ENCODE results near the gene PRSS36. TPM values are rescaled to one million over a fixed set of nuclear protein-coding genes. Genes with fewer than 3 reads are reported as not detected.

The PRSS36 gene
- total and polyA plus RNA-seq, 2 of the 4 experiments (the other 2 are of a cell fraction) = 0.18 to 0.55 TPM

GRCh38 chr16:31118223-31119155 is 31.4 kb downstream of the PRSS36 start:
- dilution Hi-C loops (cut with HindIII; ENCODE audit: low sequenced_read_pairs, unreplicated experiment) (no loop called here), intact Hi-C loops (cut with micrococcal nuclease) (no loop called here), in situ Hi-C loops (cut with MboI; ENCODE audit: low sequenced_read_pairs) (no loop called here)
- Histone ChIP-seq H3K4ac (ENCODE audit: low read depth, low read length) (peak overlapping the region; percentile 65), H3K27ac (ENCODE audit: insufficient read depth, low read length) (peak overlapping the region; percentile 61), H4K91ac (ENCODE audit: insufficient read depth, low read depth, low read length) (peak overlapping the region; percentile 67; the same call in 1 of the 2 replicates), H3K36me3 (ENCODE audit: control insufficient read depth, insufficient read depth, low read length) (peaks cover 16% of the 10 kb centered on the region), H3K56ac (ENCODE audit: extremely low read depth, insufficient read depth, low read length) (peak overlapping the region; percentile 59), H2BK120ac (ENCODE audit: low read depth, low read length) (no peak overlapping the region), H2AK5ac (ENCODE audit: low read depth, low read length) (peak overlapping the region; percentile 76), H3K4me1 (ENCODE audit: control insufficient read depth, insufficient read depth, low read length) (0 out of 2 replicates have a peak, but pooled peaks cover 3% of the 10 kb centered on the region), H2BK5ac (ENCODE audit: low read depth, low read length, poor library complexity, severe bottlenecking) (peak overlapping the region; percentile 23), H3K9me3 (ENCODE audit: control insufficient read depth, insufficient read depth, low read length) (no peaks in the 10 kb centered on the region), H4K20me1 (ENCODE audit: insufficient read depth, low read length) (peaks cover 9% of the 10 kb centered on the region), H3K27me3 (ENCODE audit: control insufficient read depth, insufficient read depth, low read length) (no peaks in the 10 kb centered on the region), H2BK20ac (ENCODE audit: low read depth, low read length) (no peak overlapping the region), H3K18ac (ENCODE audit: low read depth, low read length) (peak overlapping the region; percentile 51; the same call in 1 of the 2 replicates), H3K9ac (ENCODE audit: low read depth, low read length) (peak overlapping the region; percentile 79), H4K5ac (ENCODE audit: low read depth, low read length) (peak overlapping the region; percentile 53), H3K14ac (replicated peaks; ENCODE audit: low read depth, low read length) (peak overlapping the region; percentile 51), H3K4me2 (ENCODE audit: low read depth, low read length) (peak overlapping the region; percentile 86), H3K79me1 (ENCODE audit: low read depth in 1 of 2, low read length in 2 of 2) (peaks cover 22 to 47% of the 10 kb centered on the region in 2 experiments), H2AK9ac (replicated peaks; ENCODE audit: low read depth, low read length, poor library complexity) (peak overlapping the region; percentile 50), H2BK15ac (ENCODE audit: low read depth, low read length) (no peak overlapping the region), H2AFZ (replicated peaks; ENCODE audit: low read length, poor library complexity) (peak overlapping the region; percentile 71), H4K8ac (ENCODE audit: low read depth in 2 of 2, low read length in 2 of 2) (peak overlapping the region; percentile 75 to 82), H3K4me3 (ENCODE audit: insufficient read depth, low read depth, low read length) (peak overlapping the region; percentile 66), H3K23ac (ENCODE audit: low read depth, low read length) (peak overlapping the region; percentile 76), H3K9me1 (ENCODE audit: insufficient read depth, low read length) (peaks cover 3% of the 10 kb centered on the region; the same call in 1 of the 2 replicates)
- 11% methylated on average over 3 of the region's 9 CpGs; no CpG with 5 or more reads in 1 of the 2 experiments for WGBS, 2 experiments (ENCODE audit: extremely low coverage in 2 of 2, insufficient read length in 1 of 2)
- CTCF ChIA-PET = interaction anchor here (1.0 to 1.1 kb wide), 2 partner anchors 23 to 24 kb away, joined by 3 to 5 read pairs; no protein-coding TSS in a partner anchor
- POLR2A ChIA-PET (ENCODE audit: unreplicated experiment) = no interaction called here
- DNase-seq (peak; percentile 81), ATAC-seq (ENCODE audit: low read depth) (no peak)
- BruUV-seq (replicated peaks) = TSS peak; percentile 39
- no peak for TF ChIP-seq CTCF (conservative IDR thresholded peaks at IDR 0.05; ENCODE audit: low read depth, low read length)
- no peak for TF ChIP-seq RAD21 (IDR thresholded peaks at IDR 0.05; ENCODE audit: low read length)
- peak; percentile 15; the same call in 1 of the 2 replicates for TF ChIP-seq FOS (IDR thresholded peaks at IDR 0.05; ENCODE audit: low read depth, low read length)
- no peak for TF ChIP-seq MXI1 (IDR thresholded peaks at IDR 0.05; ENCODE audit: borderline replicate concordance, low read depth, low read length)
- no peak for TF ChIP-seq RCOR1 (IDR thresholded peaks at IDR 0.05; ENCODE audit: insufficient replicate concordance, low read length)
- no peak for TF ChIP-seq ELK1 (IDR thresholded peaks at IDR 0.05; ENCODE audit: borderline replicate concordance, low read depth, low read length)
- 0 out of 2 replicates have a peak, but pooled peaks have one; percentile 14 for TF ChIP-seq RFX5 (IDR thresholded peaks at IDR 0.05; ENCODE audit: low read depth, low read length)
- no peak for TF ChIP-seq BHLHE40 (IDR thresholded peaks at IDR 0.05; ENCODE audit: low read depth, low read length)
- no peak for TF ChIP-seq NFE2L2 (IDR thresholded peaks at IDR 0.05; ENCODE audit: low read depth, low read length)
- no peak; the same call in 1 of the 2 replicates for TF ChIP-seq CHD1 (IDR thresholded peaks at IDR 0.05; ENCODE audit: low read depth, low read length)
- TF ChIP-seq SMC3 (IDR thresholded peaks at IDR 0.05; ENCODE audit: low read depth, low read length) = no peak
- peak; percentile 76; the same call in 1 of the 2 replicates for TF ChIP-seq POLR2A (IDR thresholded peaks at IDR 0.05; ENCODE audit: low read depth, low read length)
- TF ChIP-seq MAZ (IDR thresholded peaks at IDR 0.05; ENCODE audit: borderline replicate concordance, low read depth, low read length) = no peak
